SJSA1 (cell line): ENCODE measurements around the gene KMT5B. TPM values are rescaled to one million over a fixed set of nuclear protein-coding genes. Genes with fewer than 3 reads are reported as not detected.

Source experiments
- total RNA-seq: library from RNA; depleted of rRNA; stranded (reverse); fragments of >200 nt; shearing (Covaris generic); gene quantifications from 2 replicates; pipeline ENCODE4 v1.2.3, GENCODE V29; 2014; rRNA removed

The KMT5B gene
- total RNA-seq, 1 experiment from 2014 or later: 58.8 TPM

Other genes with a start within 250 kb of the KMT5B start
- gene UNC93B1, start 209.2 kb downstream of the KMT5B start, total RNA-seq: 53.8 and 73.5 TPM in 2 replicates
- 52.3 and 59.8 TPM in 2 replicates for gene ALDH3B1, start 203.0 kb downstream of the KMT5B start, total RNA-seq
- 266 and 451 TPM in 2 replicates for gene NDUFS8, start 182.6 kb downstream of the KMT5B start, total RNA-seq
- 124 and 155 TPM in 2 replicates for gene TCIRG1, start 174.3 kb downstream of the KMT5B start, total RNA-seq
- gene CHKA, start 91.9 kb downstream of the KMT5B start, total RNA-seq: 28.5 and 36.1 TPM in 2 replicates
- gene C11orf24, start 58.7 kb upstream of the KMT5B start, total RNA-seq: 74.3 and 81.7 TPM in 2 replicates
- gene LRP5, start 99.3 kb upstream of the KMT5B start, total RNA-seq: 25.8 and 32.2 TPM in 2 replicates
- 211 and 279 TPM in 2 replicates for gene PPP6R3, start 247.5 kb upstream of the KMT5B start, total RNA-seq